Stimulated activated CD8-positive, alpha-beta memory T cell treated with anti-CD3 and anti-CD28 coated beads, Interleukin-12 subunit alpha, Interleukin-12 subunit beta, amount 100 ng/mL, for 1 hour (primary cell): ENCODE data around the gene RTP3.
"Not testable (repeated sequence)": the region's sequence is repeated elsewhere in the genome, so short reads cannot be mapped to it uniquely, and the experiment has no call there.

Experiments used
- DNase-seq: peaks from one replicate; pipeline ENCODE4 v3.0.0-alpha.2; 2020; ENCODE audit warnings: low read depth

The RTP3 gene

GRCh38 chr3:46491089-46492070 lies 6.4 kb upstream of the RTP3 start:
- no peak for DNase-seq

GRCh38 chr3:46492890-46493547 lies 4.8 kb upstream of the RTP3 start:
- no peak for DNase-seq

GRCh38 chr3:46494491-46494890 lies 3.3 kb upstream of the RTP3 start:
- DNase-seq, result not testable (repeated sequence)

GRCh38 chr3:46495901-46496456 lies 1.8 kb upstream of the RTP3 start:
- no peak for DNase-seq

- DNase-seq, result peak; percentile 30
Observed at GRCh38 chr3:46496746-46497555, 825 bp upstream of the RTP3 start.

GRCh38 chr3:46498916-46499519 lies 1.2 kb downstream of the RTP3 start:
- DNase-seq, result no peak

- DNase-seq, result no peak
Observed at GRCh38 chr3:46500656-46501635, 3.2 kb downstream of the RTP3 start.

- DNase-seq, result no peak
Observed at GRCh38 chr3:46501702-46502101, 3.9 kb downstream of the RTP3 start.

- no peak for DNase-seq
Observed at GRCh38 chr3:46503200-46503874, 5.6 kb downstream of the RTP3 start.

GRCh38 chr3:46504789-46505188 lies 7.0 kb downstream of the RTP3 start:
- no peak for DNase-seq

GRCh38 chr3:46505953-46506352 lies 8.2 kb downstream of the RTP3 start:
- DNase-seq, result no peak

- DNase-seq, result no peak
Observed at GRCh38 chr3:46506526-46506925, 8.8 kb downstream of the RTP3 start.

- DNase-seq, result no peak
Observed at GRCh38 chr3:46508850-46509591, 11.2 kb downstream of the RTP3 start.

- no peak for DNase-seq
Observed at GRCh38 chr3:46509661-46510187, 11.9 kb downstream of the RTP3 start.

GRCh38 chr3:46512191-46512749 lies 14.5 kb downstream of the RTP3 start:
- no peak for DNase-seq

- no peak for DNase-seq
Observed at GRCh38 chr3:46516521-46516920, 18.7 kb downstream of the RTP3 start.

- DNase-seq, result no peak
Observed at GRCh38 chr3:46517016-46517783, 19.4 kb downstream of the RTP3 start.

- DNase-seq, result no peak
Observed at GRCh38 chr3:46517784-46518181, 20.0 kb downstream of the RTP3 start.
